H1 (cell line): ENCODE data around the gene FCN2. TPM values are rescaled to one million over a fixed set of nuclear protein-coding genes. Genes with fewer than 3 reads are reported as not detected.

Experiments used
- CTCF ChIA-PET: fragments of 300-600 bp; sonication (Branson Sonifier 250); formaldehyde crosslinking; loops from one replicate; lab custom pipeline; 2021; ENCODE audit not compliant: partially characterized antibody; lab: Charles Lee
- POLR2A ChIA-PET: fragments of 300-600 bp; sonication (Branson Sonifier 250); formaldehyde crosslinking; loops from one replicate; lab custom pipeline; 2021; ENCODE audit warnings: inconsistent platforms; ENCODE audit not compliant: partially characterized antibody; lab: Charles Lee
- DNase-seq, 2 experiments: peaks; one replicate each; pipeline versions ENCODE4 v3.0.0 to v3.0.0-alpha.2; 2010 to 2022; ENCODE audit warnings: low spot score in 2 of 2, low read depth in 1 of 2, mixed read lengths in 1 of 2
- FAIRE-seq: peaks from 2 replicates; lab custom pipeline; 2011; peaks lifted over from hg19 to GRCh38; lab: Jason Lieb, UNC
- H2AFZ ChIP-seq: 2 replicates; pipeline ENCODE4 v1.8.1; 2012; ENCODE audit warnings: low read length, inconsistent platforms
- H2AK5ac ChIP-seq: 2 replicates; pipeline ENCODE4 v1.6.1; 2013; ENCODE audit warnings: low read depth, low read length
- H2BK120ac ChIP-seq: replicated peaks from 2 replicates; pipeline ENCODE3; 2013; ENCODE audit warnings: low read depth, low read length, inconsistent platforms
- H2BK12ac ChIP-seq: 2 replicates; pipeline ENCODE4 v1.6.1; 2013; ENCODE audit warnings: low read depth, low read length
- H2BK15ac ChIP-seq: 2 replicates; pipeline ENCODE4 v1.6.1; 2013; ENCODE audit warnings: low read length
- H2BK20ac ChIP-seq: 2 replicates; pipeline ENCODE4 v1.6.1; 2013; ENCODE audit warnings: low read length
- H2BK5ac ChIP-seq: 2 replicates; pipeline ENCODE4 v1.6.1; 2013; ENCODE audit warnings: low read depth, low read length
- H3K14ac ChIP-seq: 2 replicates; pipeline ENCODE4 v1.6.1; 2013; ENCODE audit warnings: inconsistent platforms; ENCODE audit not compliant: insufficient read length
- H3K18ac ChIP-seq: 2 replicates; pipeline ENCODE4 v1.6.1; 2013; ENCODE audit warnings: low read length; ENCODE audit errors: extremely low read depth
- H3K23ac ChIP-seq: 2 replicates; pipeline ENCODE4 v1.6.1; 2013; ENCODE audit warnings: inconsistent platforms; ENCODE audit not compliant: insufficient read length
- H3K23me2 ChIP-seq: 2 replicates; pipeline ENCODE4 v1.6.1; 2013; ENCODE audit warnings: low read depth, low read length
- H3K27ac ChIP-seq: 2 replicates; pipeline ENCODE4 v1.6.1; 2011; ENCODE audit warnings: low read depth, low read length, inconsistent platforms
- H3K27me3 ChIP-seq, 4 experiments: replicated peaks in 1 of 4; 1 replicate in 1 of 4; 2 replicates in 3 of 4; pipeline versions ENCODE4 v1.6.1 to v1.8.1; 2011 to 2013; ENCODE audit warnings: low read length in 3 of 4, mild to moderate bottlenecking in 3 of 4, inconsistent platforms in 2 of 4, mixed read lengths in 2 of 4, moderate library complexity in 1 of 4; ENCODE audit not compliant: control insufficient read depth in 3 of 4, insufficient read depth in 3 of 4; ENCODE audit errors: extremely low read depth in 1 of 4
- H3K36me3 ChIP-seq, 4 experiments: 2 replicates each; pipeline versions ENCODE4 v1.6.1 to v1.8.1; 2011 to 2013; ENCODE audit warnings: mild to moderate bottlenecking in 4 of 4, low read length in 3 of 4, moderate library complexity in 2 of 4, control low read depth in 1 of 4, inconsistent platforms in 1 of 4; ENCODE audit not compliant: insufficient read depth in 4 of 4, control insufficient read depth in 2 of 4
- H3K4ac ChIP-seq: replicated peaks from 2 replicates; pipeline ENCODE3; 2013; ENCODE audit warnings: low read length, low read depth, mixed read lengths, inconsistent platforms; ENCODE audit not compliant: insufficient read length
- H3K4me1 ChIP-seq, 4 experiments: replicated peaks in 1 of 4; 1 replicate in 1 of 4; 2 replicates in 3 of 4; pipeline versions ENCODE4 v1.6.1 to v1.8.1; 2011 to 2013; ENCODE audit warnings: low read length in 3 of 4, inconsistent platforms in 2 of 4, mixed read lengths in 1 of 4; ENCODE audit not compliant: insufficient read depth in 4 of 4, control insufficient read depth in 3 of 4
- H3K4me2 ChIP-seq, 2 experiments: 2 replicates each; pipeline versions ENCODE4 v1.6.1 to v1.8.1; 2011 to 2013; ENCODE audit warnings: low read depth in 2 of 2, low read length in 2 of 2, control low read depth in 1 of 2, inconsistent platforms in 1 of 2, mild to moderate bottlenecking in 1 of 2; ENCODE audit not compliant: insufficient read depth in 1 of 2
- H3K4me3 ChIP-seq, 4 experiments: fragments of 200-600, 300-600 bp in 1 of 4; sonication (generic), shearing (Covaris generic), sonication (Bioruptor Twin) in 1 of 4; 2 replicates each; pipeline versions ENCODE4 v1.5.1 to v1.8.1; 2011 to 2016; ENCODE audit warnings: low read length in 4 of 4, low read depth in 3 of 4, control low read depth in 2 of 4, inconsistent platforms in 2 of 4, mild to moderate bottlenecking in 2 of 4, mixed read lengths in 1 of 4, moderate library complexity in 1 of 4; ENCODE audit not compliant: insufficient read depth in 2 of 4; ENCODE audit errors: extremely low read depth in 1 of 4
- H3K56ac ChIP-seq: replicated peaks from 2 replicates; pipeline ENCODE3; 2013; ENCODE audit warnings: low read depth, mild to moderate bottlenecking, mixed read lengths, low read length, inconsistent platforms; ENCODE audit not compliant: insufficient read length
- H3K79me1 ChIP-seq: 2 replicates; pipeline ENCODE4 v1.6.1; 2013; ENCODE audit warnings: low read depth, low read length, control low read depth
- H3K79me2 ChIP-seq, 2 experiments: 2 replicates each; pipeline versions ENCODE4 v1.6.1 to v1.8.1; 2012 to 2013; ENCODE audit warnings: low read length in 2 of 2, mild to moderate bottlenecking in 2 of 2, inconsistent platforms in 1 of 2; ENCODE audit not compliant: insufficient read depth in 2 of 2, control insufficient read depth in 1 of 2
- H3K9ac ChIP-seq, 4 experiments: replicated peaks in 1 of 4; 1 replicate in 1 of 4; 2 replicates in 3 of 4; pipeline versions ENCODE4 v1.6.1 to v1.8.1; 2011 to 2013; ENCODE audit warnings: low read depth in 3 of 4, low read length in 3 of 4, control low read depth in 2 of 4, mild to moderate bottlenecking in 2 of 4, moderate library complexity in 2 of 4, inconsistent platforms in 1 of 4; ENCODE audit errors: extremely low read depth in 1 of 4
- H3K9me3 ChIP-seq, 2 experiments: 2 replicates each; pipeline versions ENCODE4 v1.6.1 to v1.8.1; 2012 to 2013; ENCODE audit warnings: mild to moderate bottlenecking in 2 of 2, moderate library complexity in 2 of 2, control low read depth in 1 of 2, inconsistent platforms in 1 of 2, low read depth in 1 of 2, low read length in 1 of 2, mixed read lengths in 1 of 2; ENCODE audit not compliant: insufficient read depth in 2 of 2
- H4K20me1 ChIP-seq, 2 experiments: replicated peaks in 1 of 2; 2 replicates each; pipeline versions ENCODE3 to v1.8.1; 2011 to 2013; ENCODE audit warnings: inconsistent platforms in 2 of 2, low read length in 2 of 2, mild to moderate bottlenecking in 1 of 2; ENCODE audit not compliant: insufficient read depth in 2 of 2, control insufficient read depth in 1 of 2
- H4K5ac ChIP-seq: 2 replicates; pipeline ENCODE4 v1.6.1; 2013; ENCODE audit warnings: low read length, low read depth, mixed read lengths, inconsistent platforms; ENCODE audit not compliant: insufficient read length
- H4K8ac ChIP-seq: 2 replicates; pipeline ENCODE4 v1.8.0; 2013; ENCODE audit warnings: mild to moderate bottlenecking, moderate library complexity, low read length, inconsistent platforms; ENCODE audit not compliant: insufficient read depth; ENCODE audit errors: extremely low read depth
- H4K91ac ChIP-seq: replicated peaks from 2 replicates; pipeline ENCODE3; 2013; ENCODE audit warnings: low read length, mixed read lengths, inconsistent platforms; ENCODE audit not compliant: insufficient read length
- CEBPB ChIP-seq: IDR thresholded peaks from 2 replicates; pipeline ENCODE4 v1.6.1; 2012; ENCODE audit warnings: low read depth, low read length
- CHD1 ChIP-seq: IDR thresholded peaks from 2 replicates; pipeline ENCODE4 v1.6.1; 2012; ENCODE audit warnings: low read depth, low read length, improper control_type of control experiment
- CTBP2 ChIP-seq: IDR thresholded peaks from 2 replicates; pipeline ENCODE4 v1.7.0; 2011; ENCODE audit warnings: borderline replicate concordance, mild to moderate bottlenecking, moderate library complexity, mixed read lengths, low read length; ENCODE audit not compliant: insufficient read depth, insufficient read length
- GTF2F1 ChIP-seq: IDR thresholded peaks from 2 replicates; pipeline ENCODE4 v1.6.1; 2012; ENCODE audit warnings: low read depth, low read length, improper control_type of control experiment, borderline replicate concordance
- NANOG ChIP-seq: IDR thresholded peaks from 2 replicates; pipeline ENCODE4 v1.6.1; 2011; ENCODE audit warnings: low read length, low read depth, mild to moderate bottlenecking, inconsistent platforms; ENCODE audit not compliant: insufficient read depth, poor library complexity, severe bottlenecking
- POLR2A ChIP-seq, 2 experiments: IDR thresholded peaks; 1 replicate in 1 of 2; 2 replicates in 1 of 2; pipeline ENCODE4 v1.6.1; 2011; ENCODE audit warnings: low read depth in 2 of 2, low read length in 2 of 2, mild to moderate bottlenecking in 2 of 2; ENCODE audit errors: control extremely low read depth in 1 of 2
- SIX5 ChIP-seq: IDR thresholded peaks from 2 replicates; pipeline ENCODE4 v1.6.1; 2011; ENCODE audit warnings: mild to moderate bottlenecking, low read depth, low read length
- TAF7 ChIP-seq: optimal IDR thresholded peaks from 2 replicates; pipeline ENCODE3; 2011; ENCODE audit warnings: low read depth, mild to moderate bottlenecking, inconsistent platforms, low read length, moderate library complexity, borderline replicate concordance
- TBP ChIP-seq: IDR thresholded peaks from 2 replicates; pipeline ENCODE4 v1.6.1; 2011; ENCODE audit warnings: low read depth, low read length, improper control_type of control experiment
- YY1 ChIP-seq: IDR thresholded peaks from 2 replicates; pipeline ENCODE4 v1.6.1; 2011; ENCODE audit warnings: low read depth, mild to moderate bottlenecking, low read length
- WGBS, 2 experiments: shearing (Covaris generic) in 1 of 2; methylation state at CpG; one replicate each; pipeline versions ENCODE4 v1.1.6 to v1.1.7; 2013 to 2015; ENCODE audit warnings: low lambda C conversion rate in 2 of 2, mixed read lengths in 2 of 2, inconsistent platforms in 1 of 2, low coverage in 1 of 2, missing lambda C conversion rate in 1 of 2; ENCODE audit not compliant: insufficient replicate concordance in 2 of 2, insufficient coverage in 1 of 2, insufficient read length in 1 of 2; ENCODE audit errors: extremely low coverage in 1 of 2, missing lambda C conversion rate in 1 of 2; 5-methylcytosine and 5-hydroxymethylcytosine counted together
- polyA plus RNA-seq, 7 experiments: library from polyadenylated mRNA; depleted of rRNA in 3 of 7; stranded (reverse) in 5 of 7; unstranded in 2 of 7; fragments of >200 nt in 5 of 7; fragments of 200-250 nt in 2 of 7; gene quantifications; 1 replicate in 5 of 7; 2 replicates in 1 of 7; 4 replicates in 1 of 7; pipeline versions ENCODE4 v1.2.1 to v1.2.3, GENCODE V29; 2011 to 2013; ENCODE audit warnings: missing spikeins in 2 of 7, mixed read lengths in 2 of 7
- total RNA-seq: library from RNA; stranded (reverse); fragmentation: NEBNext Ultra II Directional; extraction: Animal tissue kit (Norgen Biotek cat#: 25700); gene quantifications from 2 replicates; pipeline ENCODE4 v1.2.1, GENCODE V29; 2021
- TF ChIP-seq, protein P1 (sequence below): IDR thresholded peaks from 2 replicates; pipeline ENCODE4 v1.6.1; 2012; ENCODE audit warnings: low read length, inconsistent platforms

The FCN2 gene
- total and polyA plus RNA-seq, 2 of the 8 experiments (the other 6 are each of a cell fraction or from before 2014, with no cell fraction given), result not detected

- POLR2A ChIA-PET, result no interaction called here
- Histone ChIP-seq H4K5ac (no peak overlapping the region), H3K23me2 (no peaks in the 10 kb centered on the region), H4K8ac (no peak overlapping the region), H3K4ac (no peak overlapping the region), H3K4me2 (no peak overlapping the region), H3K36me3 (no peaks in the 10 kb centered on the region), H3K4me3 (no peak overlapping the region), H3K79me2 (no peaks in the 10 kb centered on the region), H3K27me3 (no peaks in the 10 kb centered on the region), H2BK20ac (no peak overlapping the region), H2BK120ac (no peak overlapping the region), H3K27ac (no peak overlapping the region), H3K14ac (no peak overlapping the region), H3K79me1 (no peaks in the 10 kb centered on the region), H2AFZ (no peak overlapping the region), H2BK15ac (no peak overlapping the region), H4K20me1 (no peaks in the 10 kb centered on the region), H2AK5ac (no peak overlapping the region), H3K56ac (no peak overlapping the region), H2BK5ac (no peak overlapping the region), H3K9ac (no peak overlapping the region), H3K23ac (no peak overlapping the region), H3K18ac (no peak overlapping the region), H2BK12ac (no peak overlapping the region), H4K91ac (no peak overlapping the region), H3K9me3 (no peaks in the 10 kb centered on the region; a peak in 1 of 4 replicates), H3K4me1 (no peaks in the 10 kb centered on the region)
- DNase-seq (no peak), FAIRE-seq (no peak)
- 89% methylated on average over 30 of the region's 30 CpGs; no CpG with 5 or more reads in 1 of the 2 experiments for WGBS, 2 experiments
- CTCF ChIA-PET, result interaction anchor here (0.9 to 1.5 kb wide), 2 partner anchors 112 to 180 kb away, joined by 4 read pairs; no protein-coding TSS in a partner anchor
- TF ChIP-seq CHD1 (no peak), YY1 (no peak), TBP (no peak), GTF2F1 (no peak), CEBPB (no peak), SIX5 (no peak), TAF7 (no peak), POLR2A (IDR thresholded peaks at IDR 0.05; ENCODE audit: control extremely low read depth in 1 of 2, low read depth in 2 of 2, low read length in 2 of 2) (no peak), NANOG (no peak), CTBP2 (no peak)
- TF ChIP-seq, protein P1, sequence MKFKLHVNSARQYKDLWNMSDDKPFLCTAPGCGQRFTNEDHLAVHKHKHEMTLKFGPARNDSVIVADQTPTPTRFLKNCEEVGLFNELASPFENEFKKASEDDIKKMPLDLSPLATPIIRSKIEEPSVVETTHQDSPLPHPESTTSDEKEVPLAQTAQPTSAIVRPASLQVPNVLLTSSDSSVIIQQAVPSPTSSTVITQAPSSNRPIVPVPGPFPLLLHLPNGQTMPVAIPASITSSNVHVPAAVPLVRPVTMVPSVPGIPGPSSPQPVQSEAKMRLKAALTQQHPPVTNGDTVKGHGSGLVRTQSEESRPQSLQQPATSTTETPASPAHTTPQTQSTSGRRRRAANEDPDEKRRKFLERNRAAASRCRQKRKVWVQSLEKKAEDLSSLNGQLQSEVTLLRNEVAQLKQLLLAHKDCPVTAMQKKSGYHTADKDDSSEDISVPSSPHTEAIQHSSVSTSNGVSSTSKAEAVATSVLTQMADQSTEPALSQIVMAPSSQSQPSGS, result no peak
These were observed 9.6 kb upstream of the FCN2 start for GRCh38 chr9:134870746-134871662.
